Forelimb muscle (tissue), 1 donor: ENCODE data around the gene BTBD18. TPM values are rescaled to one million over a fixed set of nuclear protein-coding genes. Genes with fewer than 3 reads are reported as not detected.

ENCODE experiments used
- DNase-seq: peaks from one replicate; pipeline ENCODE4 v3.0.0-alpha.2; 2013; ENCODE audit warnings: low read depth
- polyA plus RNA-seq: library from polyadenylated mRNA; unstranded; fragments of 120-200 nt; gene quantifications from one replicate; pipeline ENCODE4 v1.2.1, GENCODE V29; 2013; ENCODE audit not compliant: insufficient read length

BTBD18 gene, protein sequence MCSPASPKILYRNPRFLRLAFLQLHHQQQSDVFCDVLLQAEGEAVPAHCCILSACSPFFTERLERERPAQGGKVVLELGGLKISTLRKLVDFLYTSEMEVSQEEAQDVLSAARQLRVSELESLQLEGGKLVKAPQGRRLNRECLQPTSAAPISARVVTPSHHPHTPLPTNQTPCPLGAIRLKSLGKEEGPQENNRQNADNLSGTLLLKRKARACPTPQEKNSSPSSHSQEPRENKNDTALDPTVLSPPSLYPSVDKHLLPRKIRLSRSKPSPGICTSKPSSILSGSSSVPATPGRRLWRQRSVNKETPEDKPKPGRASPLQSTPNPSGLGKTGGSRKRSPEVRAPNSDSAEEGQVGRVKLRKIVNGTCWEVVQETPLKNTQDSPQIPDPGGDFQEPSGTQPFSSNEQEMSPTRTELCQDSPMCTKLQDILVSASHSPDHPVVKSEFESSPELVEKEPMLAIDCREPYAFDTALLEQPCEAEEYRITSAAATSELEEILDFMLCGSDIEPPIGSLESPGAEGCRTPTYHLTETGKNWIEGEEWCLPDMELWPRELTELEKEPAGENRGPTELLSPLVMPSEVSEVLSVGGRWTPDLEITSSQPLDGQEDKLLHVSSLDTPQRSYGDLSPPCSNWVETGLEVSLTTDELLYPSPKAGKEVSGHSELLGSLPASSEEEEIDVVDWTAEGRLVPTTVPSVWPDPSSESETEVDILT
- polyA plus RNA-seq = 0.19 TPM

DNA sequence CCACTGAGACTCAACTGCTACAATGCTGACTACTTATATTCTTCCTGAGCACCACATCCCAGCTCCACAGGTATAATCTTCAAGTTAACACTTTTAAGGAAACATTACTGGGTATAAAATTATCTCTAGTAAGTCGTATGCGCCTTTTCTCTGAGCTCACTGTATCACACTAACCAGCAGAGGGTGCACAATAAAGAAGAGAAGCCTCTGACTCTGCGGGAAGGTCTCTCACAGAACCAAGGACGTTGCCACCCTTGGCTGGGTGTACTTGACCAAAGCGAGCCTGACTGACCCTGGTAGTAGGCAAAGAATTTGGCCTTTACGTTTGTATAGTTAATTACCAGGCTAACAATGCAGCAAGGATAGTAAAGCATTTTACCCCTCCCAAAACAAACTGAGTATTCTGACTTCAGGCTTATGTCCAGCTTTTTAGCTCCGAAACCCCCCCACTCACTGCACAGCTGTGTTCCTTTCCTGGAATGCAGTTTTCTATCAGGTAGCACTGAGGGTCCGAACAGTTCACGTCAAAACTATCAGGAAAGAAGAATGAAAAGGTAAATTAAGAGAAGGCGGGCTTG is at the start of gene BTBD18:
Gene BTBD18 (minus strand): TSS at position 144 of the 578 bp plus-strand sequence. CDS start 631 bp downstream, outside the sequence.
- no peak for DNase-seq

DNA sequence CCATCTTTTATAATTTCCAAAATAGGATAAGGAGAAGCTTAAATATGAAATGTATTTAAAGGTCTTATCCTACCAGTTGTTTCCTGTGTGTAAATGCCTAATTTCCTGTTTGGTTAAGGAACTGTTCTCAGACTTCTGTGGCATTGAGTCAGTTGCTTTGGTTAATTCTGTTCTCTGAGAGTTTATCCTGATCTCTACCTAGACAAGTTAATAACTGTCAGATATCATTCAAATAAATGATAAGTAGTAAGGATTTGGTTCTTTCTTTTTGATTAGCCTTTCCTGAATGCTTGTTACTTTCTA is 49.5 kb upstream of the BTBD18 start:
- no peak for DNase-seq

DNA sequence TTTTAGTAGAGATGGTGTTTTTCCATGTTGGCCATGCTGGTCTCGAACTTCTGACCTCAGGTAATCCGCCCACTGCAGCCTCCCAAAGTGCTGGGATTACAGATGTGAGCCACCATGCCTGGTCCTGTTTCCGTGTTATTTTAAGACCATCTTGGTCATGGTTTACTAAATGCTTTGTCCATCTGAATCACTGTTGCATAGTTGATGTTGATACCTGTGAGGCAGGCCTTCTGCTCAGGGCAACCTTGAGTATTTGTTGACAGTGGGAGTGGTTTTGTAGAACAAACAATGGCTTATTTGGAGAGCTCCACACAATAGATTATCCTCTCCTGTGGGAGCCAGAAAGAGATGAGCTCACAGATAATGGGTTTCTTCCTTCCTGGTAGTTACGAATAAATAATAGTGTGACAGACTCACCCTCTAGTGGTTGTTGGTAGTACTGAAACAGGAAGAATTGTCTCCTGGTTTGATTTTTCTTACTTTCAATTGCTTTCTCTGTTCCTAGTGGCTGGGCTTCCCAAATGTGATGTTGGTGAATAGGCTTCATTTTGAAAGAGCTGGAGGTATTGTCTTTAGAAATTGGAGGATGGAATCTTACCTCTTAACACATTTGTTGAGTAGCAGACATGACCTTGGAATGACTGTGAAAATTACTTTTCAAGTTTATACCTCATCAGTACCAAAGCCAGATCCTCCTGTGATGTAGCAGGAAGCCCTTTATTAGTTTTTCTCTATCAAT is 49.0 kb upstream of the BTBD18 start:
- DNase-seq = peak; percentile 56

DNA sequence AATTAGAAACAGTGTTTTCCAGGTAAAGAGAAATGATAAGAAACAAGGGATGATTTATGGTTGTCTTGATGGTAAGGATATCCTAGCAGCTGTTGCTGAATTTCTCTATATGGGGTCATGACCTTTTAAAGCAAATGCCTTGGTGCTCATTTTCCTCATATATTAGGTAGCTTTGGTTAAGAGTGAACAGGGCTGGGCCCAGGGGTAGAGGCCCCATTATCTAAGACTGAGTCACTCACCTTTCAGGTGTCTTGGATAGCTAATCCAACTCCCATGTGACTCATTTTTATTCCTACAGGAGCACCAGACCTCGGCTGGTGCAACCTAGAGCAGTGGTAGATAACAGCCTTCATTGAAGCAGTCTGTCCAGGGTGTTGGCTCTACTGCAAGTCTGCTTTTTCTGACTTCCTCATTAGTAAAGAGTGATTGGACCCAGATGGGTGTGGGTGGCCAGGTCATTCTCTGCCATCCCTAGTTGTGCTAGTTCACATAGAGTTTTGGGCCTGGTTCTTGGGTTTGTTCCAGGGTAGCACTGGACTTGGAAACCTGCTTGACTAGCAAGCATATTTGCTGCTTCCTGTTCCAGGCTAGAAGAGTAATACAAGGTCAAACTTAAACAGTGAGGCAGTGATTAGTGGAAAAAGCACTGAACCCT is 47.4 kb upstream of the BTBD18 start:
- DNase-seq = no peak

DNA sequence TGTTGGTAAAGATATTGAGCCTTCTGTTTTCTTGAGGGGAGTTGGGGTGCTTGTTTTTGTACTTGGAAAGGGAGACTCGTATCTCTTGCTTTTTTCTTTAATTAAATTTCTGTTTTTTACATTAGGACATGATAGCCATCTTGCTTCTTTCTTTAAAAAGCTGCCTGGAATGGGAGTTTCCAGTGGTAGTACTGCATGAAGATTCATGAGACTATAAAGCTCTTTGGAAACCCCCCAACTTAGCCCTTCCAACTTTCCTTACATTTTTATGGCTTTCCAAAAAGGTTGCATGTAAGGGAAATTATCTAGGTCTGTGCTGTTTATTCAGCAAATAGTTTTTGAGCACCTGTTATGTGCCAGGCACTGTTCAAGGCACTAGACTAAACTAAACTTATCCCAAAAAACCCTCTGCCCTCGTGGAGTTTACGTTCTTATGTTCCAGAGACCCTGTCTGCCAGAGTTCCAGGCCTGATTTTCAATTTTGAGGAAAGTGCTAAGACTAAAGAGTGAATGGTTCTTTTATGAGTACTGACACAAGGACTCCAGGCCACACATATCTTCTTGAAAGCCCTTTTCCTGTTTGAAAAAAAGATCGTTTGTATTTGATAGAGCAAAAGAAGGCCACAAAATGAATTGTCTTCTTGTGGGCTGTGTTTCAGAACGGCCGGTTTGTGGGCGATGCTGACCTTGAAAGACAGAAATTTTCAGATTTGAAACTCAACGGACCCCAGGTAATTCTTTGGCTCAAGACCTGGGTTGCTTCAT is 41.9 kb upstream of the BTBD18 start:
- DNase-seq = no peak

DNA sequence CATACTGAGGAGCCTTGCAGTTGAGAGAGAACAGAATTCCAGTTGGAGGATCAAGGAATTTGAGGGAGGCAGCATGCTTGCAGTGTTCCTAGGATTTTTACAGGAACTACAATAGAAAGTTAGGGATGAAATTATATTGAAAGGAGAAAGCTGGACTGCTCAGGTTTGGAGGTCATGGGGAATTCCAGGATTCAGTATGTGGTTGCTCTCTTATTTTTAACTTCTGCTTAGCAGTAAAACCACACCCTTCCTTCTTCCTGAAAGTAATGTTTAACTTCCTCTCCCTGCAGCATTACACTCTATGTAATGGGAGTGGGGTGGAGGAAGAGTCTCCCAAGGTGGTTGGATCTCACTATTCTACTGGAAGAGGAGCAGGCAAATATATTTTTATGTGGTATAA is 41.3 kb upstream of the BTBD18 start:
- DNase-seq = no peak

DNA sequence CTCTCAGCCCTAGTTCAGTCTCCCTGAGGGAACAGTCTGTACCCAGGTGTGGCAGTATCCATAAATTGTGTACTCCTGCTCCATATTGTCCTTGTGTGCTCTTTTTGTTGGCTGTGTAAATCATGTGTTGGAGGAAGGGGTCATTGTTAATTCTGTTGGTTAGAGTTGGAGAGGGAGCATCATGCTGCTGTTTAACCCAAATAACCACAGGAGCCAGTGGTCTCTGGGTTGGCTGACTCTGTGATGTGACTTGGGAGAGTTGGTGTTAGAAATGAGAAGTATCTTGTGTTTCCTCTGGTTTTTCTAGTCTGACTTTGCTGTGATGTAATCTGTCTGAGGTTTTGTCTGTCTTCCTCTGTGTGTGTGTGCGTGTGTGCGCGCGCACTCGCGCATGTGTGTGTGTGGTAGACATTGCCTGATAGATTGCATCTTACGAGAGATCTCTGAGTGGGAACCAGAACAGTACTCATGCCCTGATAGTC is 40.5 kb upstream of the BTBD18 start:
- DNase-seq = no peak

DNA sequence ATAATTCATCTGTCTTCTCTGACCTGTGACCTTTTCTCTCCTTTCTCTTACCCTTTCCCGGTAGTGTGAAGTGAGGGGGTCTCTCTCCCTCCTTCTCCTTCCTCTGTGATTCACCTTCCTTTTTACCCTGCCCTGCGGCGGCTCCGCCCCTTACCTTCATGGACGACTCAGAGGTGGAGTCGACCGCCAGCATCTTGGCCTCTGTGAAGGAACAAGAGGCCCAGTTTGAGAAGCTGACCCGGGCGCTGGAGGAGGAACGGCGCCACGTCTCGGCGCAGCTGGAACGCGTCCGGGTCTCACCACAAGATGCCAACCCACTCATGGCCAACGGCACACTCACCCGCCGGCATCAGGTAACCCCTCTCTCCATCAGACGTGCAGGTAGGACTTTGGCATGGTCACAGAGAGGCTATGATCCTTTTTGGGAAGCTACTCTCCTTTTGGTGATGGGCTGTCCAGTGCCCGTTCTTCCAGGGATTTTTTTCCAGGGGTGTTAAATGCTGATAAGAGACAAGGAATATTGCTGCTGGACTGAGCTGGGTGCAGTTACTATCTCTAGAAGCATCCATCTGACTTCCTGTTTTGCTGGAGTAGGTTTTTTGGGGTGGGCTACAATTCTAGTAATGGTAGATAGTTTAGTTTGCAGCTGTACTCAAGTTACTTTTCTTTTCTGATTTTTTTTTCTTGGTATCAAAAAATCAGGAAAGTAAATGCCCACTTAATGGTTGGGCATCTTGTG is 39.9 kb upstream of the BTBD18 start:
- DNase-seq = no peak

DNA sequence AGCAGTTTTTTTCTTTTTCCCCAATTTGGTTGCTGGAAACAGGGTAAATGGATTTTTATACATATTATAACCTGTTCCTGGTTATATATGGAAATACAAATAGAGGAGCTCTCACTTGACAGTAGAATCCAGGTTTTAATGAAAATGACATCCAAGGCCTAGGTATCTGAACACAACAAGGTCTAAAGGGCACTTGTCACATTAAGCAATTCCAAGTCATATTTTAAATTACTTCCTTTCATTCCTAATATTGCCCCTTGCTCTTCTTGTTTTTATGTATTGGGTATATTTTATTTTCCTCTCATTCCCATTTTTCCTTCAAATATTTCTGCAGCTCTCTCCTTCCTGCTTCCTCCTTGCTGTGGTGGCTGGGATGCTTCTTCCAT is 37.1 kb upstream of the BTBD18 start:
- DNase-seq = no peak

DNA sequence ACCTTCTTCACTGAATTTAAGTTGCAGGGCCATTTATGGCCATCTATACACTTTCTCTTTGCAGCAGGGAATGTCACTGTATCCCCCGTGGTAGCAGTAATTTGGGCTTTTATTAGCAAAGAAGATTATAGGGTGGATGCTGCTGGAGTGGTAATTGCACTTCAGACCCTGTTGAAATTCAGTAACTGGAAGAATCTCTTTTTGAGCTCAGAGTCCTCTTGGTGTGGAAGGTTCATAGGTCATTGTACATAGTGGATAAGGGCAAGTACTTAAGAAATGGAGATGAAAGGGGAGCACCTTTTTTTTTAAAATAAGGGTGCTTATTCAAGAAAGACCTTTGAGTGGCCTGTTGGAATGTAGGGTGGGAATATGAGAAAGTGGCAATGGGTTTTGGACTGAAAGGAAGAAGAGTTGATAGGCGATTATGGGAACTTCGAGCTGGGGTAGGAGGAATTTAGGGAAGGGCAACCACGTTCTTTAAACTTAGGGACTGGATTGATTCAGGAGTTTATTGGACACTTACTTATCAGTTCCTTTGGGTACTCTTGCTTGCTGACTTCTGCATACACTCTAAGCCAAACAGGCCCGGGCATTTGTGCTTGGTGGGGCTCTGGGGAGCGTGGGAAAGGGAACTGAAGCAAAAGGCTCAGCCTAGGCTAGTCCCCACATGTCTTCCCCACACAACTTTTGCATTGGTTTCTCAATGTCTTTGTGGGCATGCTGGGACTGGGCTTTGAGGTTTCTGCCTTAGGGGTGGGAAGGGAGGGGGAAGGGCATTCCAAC is 36.5 kb upstream of the BTBD18 start:
- DNase-seq = no peak

DNA sequence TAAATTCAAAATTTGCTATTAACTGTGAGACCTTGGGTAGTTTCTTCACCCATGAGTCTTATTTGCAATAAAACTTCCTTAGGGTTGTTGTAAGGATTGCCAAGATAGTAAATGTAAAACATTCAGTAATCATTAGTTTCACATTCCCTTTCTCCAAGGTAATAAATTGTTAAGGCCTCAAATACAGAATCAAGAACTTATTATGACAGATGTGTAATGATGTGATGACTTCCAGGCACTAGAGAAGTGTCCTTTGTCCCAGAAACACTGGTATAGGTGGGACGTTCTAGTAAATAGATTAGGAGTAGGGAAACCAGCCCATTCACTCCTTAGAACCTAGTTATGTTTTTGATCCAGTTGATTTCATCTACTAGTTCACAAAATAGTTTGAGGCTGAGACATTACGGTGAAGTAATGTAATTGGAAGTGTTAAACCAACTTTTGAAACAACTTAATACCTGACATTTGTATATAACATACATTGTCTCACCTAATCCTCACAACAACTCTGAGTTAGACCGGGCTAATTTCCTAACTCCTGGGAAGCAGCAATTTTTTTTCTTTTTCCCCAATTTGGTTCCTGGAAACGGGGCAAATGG is 35.5 kb upstream of the BTBD18 start:
- no peak for DNase-seq

DNA sequence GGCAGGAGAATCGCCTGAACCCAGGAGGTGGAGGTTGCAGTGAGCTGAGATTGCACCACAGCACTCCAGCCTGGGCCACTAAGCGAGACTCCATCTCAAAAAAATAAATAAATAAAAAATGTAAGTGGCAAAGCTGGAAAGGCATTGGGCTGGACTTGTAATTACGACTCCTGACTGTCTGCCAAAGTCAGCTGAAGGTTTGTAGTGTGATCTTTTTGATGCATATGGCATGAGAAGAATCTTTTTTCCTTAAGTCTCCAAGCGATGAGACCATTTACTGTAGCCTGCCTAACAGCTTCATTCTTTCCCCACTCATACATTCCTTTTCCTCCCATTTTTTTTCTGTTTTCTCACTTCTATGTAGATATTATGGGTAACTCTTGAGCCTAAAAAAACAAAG is 34.8 kb upstream of the BTBD18 start:
- no peak for DNase-seq

DNA sequence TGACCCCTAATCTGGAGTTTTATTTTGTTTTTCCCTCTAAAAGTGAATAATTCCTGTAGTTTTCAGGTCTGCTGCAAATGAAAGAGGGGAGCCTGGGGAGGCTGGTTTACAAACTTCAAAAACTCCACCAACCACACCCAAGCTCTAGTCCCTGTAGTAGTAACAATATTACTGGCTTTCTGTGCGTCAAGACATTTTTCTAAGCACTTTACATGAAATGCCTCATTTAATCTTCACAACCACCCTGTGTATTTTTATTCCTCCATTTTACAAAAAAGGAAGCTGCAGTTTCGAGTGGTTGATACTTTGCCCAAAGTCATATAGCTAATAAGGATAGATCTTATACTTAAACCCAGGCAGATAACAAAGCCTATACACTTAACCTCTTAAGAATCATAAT is 33.5 kb upstream of the BTBD18 start:
- no peak for DNase-seq

DNA sequence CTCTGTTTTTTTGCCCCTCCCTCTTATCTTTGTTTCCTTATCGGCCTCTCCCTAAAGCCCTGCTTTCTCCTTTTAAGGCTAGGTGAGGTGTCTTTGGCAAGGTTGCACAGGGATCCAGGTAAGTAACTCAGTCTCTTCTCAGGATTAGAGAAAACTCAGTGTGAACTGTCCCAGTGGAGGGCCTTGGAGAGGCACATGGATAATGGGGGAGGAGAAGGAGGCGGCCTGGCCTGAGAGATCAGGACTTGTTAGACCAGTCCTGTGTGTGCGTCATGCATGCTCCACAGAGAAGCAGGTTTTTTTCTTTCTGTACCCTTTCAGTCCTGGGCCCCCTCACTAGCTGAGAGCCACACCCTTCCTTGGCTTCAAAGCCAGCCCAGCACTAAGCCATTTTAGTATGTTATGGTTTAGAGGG is 29.9 kb upstream of the BTBD18 start:
- DNase-seq = no peak

DNA sequence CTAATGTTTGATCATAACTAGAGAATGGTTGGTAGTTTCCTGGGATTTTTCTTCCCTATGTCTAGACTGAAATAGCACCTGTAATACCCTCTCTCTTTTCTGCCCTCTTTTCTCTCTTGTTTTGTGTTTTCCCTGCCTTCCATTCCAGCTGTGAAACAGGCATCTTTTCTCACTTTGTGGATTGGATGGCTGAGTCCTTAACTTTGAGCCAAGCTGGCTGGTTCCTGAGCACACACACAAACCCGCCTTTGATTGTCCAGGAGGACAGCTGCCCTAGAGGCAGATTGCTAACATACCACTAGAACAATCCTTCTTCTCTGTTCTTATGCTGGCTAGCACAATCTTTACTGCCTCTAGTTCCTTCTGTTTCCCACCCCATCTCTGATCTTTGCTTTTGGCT is 27.7 kb upstream of the BTBD18 start:
- no peak for DNase-seq

DNA sequence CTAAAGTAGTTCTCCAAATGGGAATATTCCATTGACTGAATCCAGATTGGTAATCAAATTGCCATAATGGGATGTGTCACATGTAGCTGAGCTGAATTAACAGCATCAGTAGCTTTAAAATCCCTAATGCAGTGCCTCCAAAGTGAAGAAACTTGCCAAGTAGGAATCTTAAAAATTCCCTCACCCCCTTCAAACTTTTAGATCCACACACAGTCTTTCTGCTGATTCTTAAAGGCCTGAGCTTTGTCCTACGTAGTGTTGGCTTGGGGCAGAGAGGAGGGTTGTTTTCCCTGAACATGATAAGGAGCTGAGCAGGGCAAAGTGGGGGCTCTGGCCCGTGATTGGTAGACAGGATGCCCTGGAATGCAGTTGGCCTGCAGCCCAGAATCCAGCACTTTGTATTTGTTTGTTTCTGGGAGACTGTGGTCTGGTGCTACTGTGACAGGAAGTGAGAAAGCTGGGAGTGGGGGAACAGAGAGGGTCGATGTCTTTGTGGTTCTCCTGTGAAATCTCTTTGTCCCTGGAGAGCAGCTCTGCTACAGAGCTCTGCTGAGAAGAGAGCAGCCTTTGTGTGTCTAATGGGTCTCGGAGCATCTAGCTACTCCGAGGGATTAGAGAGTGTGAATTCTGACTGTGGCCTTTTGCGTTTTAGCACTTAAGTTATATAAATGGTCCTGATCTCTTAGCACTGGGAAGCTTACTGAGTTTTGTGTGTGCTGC is 26.9 kb upstream of the BTBD18 start:
- DNase-seq = no peak

DNA sequence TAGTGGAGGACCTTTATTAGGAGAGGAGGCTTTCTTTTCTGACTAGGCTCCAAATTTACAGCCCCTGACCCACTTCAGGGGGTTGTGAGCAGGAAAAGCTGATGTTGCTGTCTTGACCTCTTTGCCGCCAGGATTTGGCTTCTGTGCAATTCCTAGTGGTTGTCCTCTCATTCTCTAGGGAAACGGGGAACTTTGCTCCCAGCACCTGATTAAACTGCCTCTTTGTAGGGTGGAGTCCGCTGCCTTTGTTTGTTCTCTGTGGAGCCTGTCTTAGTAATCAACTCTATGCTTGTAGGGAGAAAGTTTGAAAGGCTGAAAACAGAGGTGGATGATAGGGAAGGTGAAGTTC is 26.3 kb upstream of the BTBD18 start:
- no peak for DNase-seq

DNA sequence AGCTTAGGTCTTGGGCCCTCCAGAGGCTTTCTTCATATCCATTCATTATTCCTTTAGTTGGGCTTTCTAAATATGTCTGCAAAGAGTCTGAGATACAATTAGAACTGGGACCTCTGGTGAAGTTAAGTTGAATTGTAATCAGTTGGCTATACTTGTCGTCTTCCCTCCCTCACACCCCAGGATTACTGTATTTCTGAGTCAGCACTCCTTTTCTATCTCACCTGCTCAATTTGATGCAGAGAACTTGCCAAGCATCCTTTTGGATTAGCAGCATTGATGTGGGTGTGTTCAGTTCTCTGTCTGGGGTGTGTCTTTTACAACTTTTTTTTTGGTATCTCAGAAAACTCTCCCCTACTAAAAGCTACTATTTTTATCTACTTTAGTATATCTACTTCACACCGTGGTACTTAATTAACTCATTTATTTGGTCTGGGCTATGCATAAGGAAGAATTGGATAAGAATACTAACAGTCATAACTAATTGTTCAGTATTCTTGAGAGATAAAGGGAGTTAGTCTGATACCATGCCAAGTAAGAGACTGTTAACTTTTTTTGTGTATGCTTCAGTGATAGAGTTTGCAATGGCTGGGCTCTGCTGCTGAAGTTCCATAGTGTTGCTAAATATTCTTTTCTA is 25.1 kb upstream of the BTBD18 start:
- no peak for DNase-seq
